Activated naive CD4-positive, alpha-beta T cell treated with anti-CD3 and anti-CD28 coated beads, Interleukin-2, amount 50 U/mL, for 16 hours (primary cell): ENCODE measurements around the gene LEF1.
"Not testable (repeated sequence)": the region's sequence is repeated elsewhere in the genome, so short reads cannot be mapped to it uniquely, and the experiment has no call there.

ENCODE experiments used
- DNase-seq: peaks from one replicate; pipeline ENCODE4 v3.0.0-alpha.2; 2020

The LEF1 gene

GRCh38 chr4:108055787-108056186, 112.9 kb downstream of the LEF1 start:
- no peak for DNase-seq

- DNase-seq = no peak
Measured at GRCh38 chr4:108054025-108054638, 114.6 kb downstream of the LEF1 start.

GRCh38 chr4:108053251-108053711, 115.5 kb downstream of the LEF1 start:
- DNase-seq = no peak

- no peak for DNase-seq
Measured at GRCh38 chr4:108052558-108053120, 116.1 kb downstream of the LEF1 start.

- DNase-seq = no peak
Measured at GRCh38 chr4:108051343-108051742, 117.4 kb downstream of the LEF1 start.

- DNase-seq = not testable (repeated sequence)
Measured at GRCh38 chr4:108050166-108051111, 118.3 kb downstream of the LEF1 start.

GRCh38 chr4:108049406-108049805, 119.3 kb downstream of the LEF1 start:
- DNase-seq = peak; percentile 48

GRCh38 chr4:108048997-108049396, 119.7 kb downstream of the LEF1 start:
- DNase-seq = no peak

- no peak for DNase-seq
Measured at GRCh38 chr4:108048157-108048556, 120.6 kb downstream of the LEF1 start.

GRCh38 chr4:108047199-108047598, 121.5 kb downstream of the LEF1 start:
- no peak for DNase-seq

- DNase-seq = peak; percentile 37
Measured at GRCh38 chr4:108045687-108046024, 123.1 kb downstream of the LEF1 start.

- no peak for DNase-seq
Measured at GRCh38 chr4:108044951-108045686, 123.6 kb downstream of the LEF1 start.

- no peak for DNase-seq
Measured at GRCh38 chr4:108043526-108043925, 125.2 kb downstream of the LEF1 start.

GRCh38 chr4:108042927-108043326, 125.8 kb downstream of the LEF1 start:
- no peak for DNase-seq

GRCh38 chr4:108037884-108038283, 130.8 kb downstream of the LEF1 start:
- DNase-seq = no peak

- peak; percentile 78 for DNase-seq
Measured at GRCh38 chr4:108036213-108036612, 132.5 kb downstream of the LEF1 start.

GRCh38 chr4:108035691-108036090, 133.0 kb downstream of the LEF1 start:
- no peak for DNase-seq

GRCh38 chr4:108034565-108034964, 134.2 kb downstream of the LEF1 start:
- peak; percentile 53 for DNase-seq

- DNase-seq = no peak
Measured at GRCh38 chr4:108033348-108033747, 135.4 kb downstream of the LEF1 start.

GRCh38 chr4:108031427-108032083, 137.2 kb downstream of the LEF1 start:
- DNase-seq = peak; percentile 70

- peak; percentile 79 for DNase-seq
Measured at GRCh38 chr4:108030332-108030731, 138.4 kb downstream of the LEF1 start.

- DNase-seq = no peak
Measured at GRCh38 chr4:108029731-108030130, 139.0 kb downstream of the LEF1 start.
